GM13976 (cell line): ENCODE measurements around the gene PLD6.

Experiments used
- DNase-seq: peaks from one replicate; pipeline ENCODE4 v3.0.0; 2012; ENCODE audit warnings: low spot score
- CTCF ChIP-seq: IDR thresholded peaks from 2 replicates; pipeline ENCODE4 v1.5.1; 2012; ENCODE audit warnings: borderline replicate concordance, mild to moderate bottlenecking; ENCODE audit not compliant: insufficient read depth; ENCODE audit errors: extremely low read depth, missing control alignments, control extremely low read depth
- in situ Hi-C: fragments of 300-500 bp; cut with MboI; formaldehyde crosslinking; loops from one replicate; pipeline ENCODE4 v1.12.0; 2022; ENCODE audit warnings: low sequenced_read_pairs, mixed read lengths, inconsistent platforms; ENCODE audit not compliant: unreplicated experiment

The PLD6 gene

GRCh38 chr17:17183744-17184143 lies 22.4 kb downstream of the PLD6 start:
- no peak for TF ChIP-seq CTCF
- DNase-seq, result no peak
- in situ Hi-C loops, result no loop called here

- no peak for TF ChIP-seq CTCF
- in situ Hi-C loops, result no loop called here
- DNase-seq, result no peak
Measured at GRCh38 chr17:17182598-17183136, 23.5 kb downstream of the PLD6 start.

- no peak for TF ChIP-seq CTCF
- in situ Hi-C loops, result no loop called here
- no peak for DNase-seq
Measured at GRCh38 chr17:17181666-17182597, 24.2 kb downstream of the PLD6 start.

GRCh38 chr17:17180741-17181525 lies 25.2 kb downstream of the PLD6 start:
- no peak for DNase-seq
- in situ Hi-C loops, result no loop called here
- no peak for TF ChIP-seq CTCF

GRCh38 chr17:17180141-17180603 lies 26.0 kb downstream of the PLD6 start:
- in situ Hi-C loops, result no loop called here
- TF ChIP-seq CTCF, result no peak
- DNase-seq, result no peak

GRCh38 chr17:17179371-17179827 lies 26.7 kb downstream of the PLD6 start:
- DNase-seq, result peak; percentile 83
- no peak for TF ChIP-seq CTCF
- in situ Hi-C loops, result loop anchor here (10.0 kb wide), 1 partner anchor 65 kb away; no protein-coding TSS in a partner anchor
